Measurements from ENCODE around the gene SERPINE3.

Gene SERPINE3

DNA sequence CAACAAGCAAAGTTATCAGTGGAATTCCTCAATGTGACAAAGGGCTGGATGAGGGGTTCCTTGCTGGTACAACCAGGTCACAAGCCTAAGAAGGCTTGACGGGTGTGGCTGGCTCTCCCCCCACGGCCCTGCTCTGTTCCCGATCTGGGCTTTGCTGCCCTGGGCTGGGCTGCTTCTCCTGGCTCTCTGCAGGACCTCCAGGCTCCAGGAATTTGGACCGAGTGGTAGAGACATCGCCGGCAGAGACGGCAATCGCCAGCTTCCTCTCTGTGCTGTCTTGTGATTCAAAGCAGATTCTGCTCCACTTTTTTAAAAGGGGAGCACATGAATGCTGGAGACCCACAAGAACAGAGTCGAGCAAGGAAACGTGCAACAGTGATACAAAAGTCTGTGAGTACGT lies at the start of gene SERPINE3:
Gene SERPINE3 (plus strand): TSS at position 338 of the 400 bp plus-strand sequence. CDS start 1,401 bp downstream, outside the sequence.
- no peak for DNase-seq

DNA sequence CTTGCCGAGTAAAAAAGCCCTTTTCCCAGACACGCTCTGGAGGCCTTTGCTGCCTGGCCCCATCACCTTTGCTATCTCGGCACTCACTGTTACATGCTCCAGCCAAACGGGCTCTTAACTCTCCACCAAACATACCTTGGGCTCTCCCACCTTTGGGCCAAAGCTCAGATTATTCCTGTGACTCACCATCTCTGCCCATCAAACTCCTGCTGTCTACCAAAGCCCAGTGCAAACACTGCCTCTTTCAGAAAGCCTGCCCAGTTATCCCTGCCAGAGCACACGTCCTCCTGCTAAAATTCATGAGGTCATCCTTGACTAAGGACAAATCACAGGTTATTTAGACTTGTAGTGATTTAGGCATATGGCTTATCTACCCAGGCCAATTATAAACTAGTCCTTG lies 48.1 kb upstream of the SERPINE3 start:
- DNase-seq, result no peak

DNA sequence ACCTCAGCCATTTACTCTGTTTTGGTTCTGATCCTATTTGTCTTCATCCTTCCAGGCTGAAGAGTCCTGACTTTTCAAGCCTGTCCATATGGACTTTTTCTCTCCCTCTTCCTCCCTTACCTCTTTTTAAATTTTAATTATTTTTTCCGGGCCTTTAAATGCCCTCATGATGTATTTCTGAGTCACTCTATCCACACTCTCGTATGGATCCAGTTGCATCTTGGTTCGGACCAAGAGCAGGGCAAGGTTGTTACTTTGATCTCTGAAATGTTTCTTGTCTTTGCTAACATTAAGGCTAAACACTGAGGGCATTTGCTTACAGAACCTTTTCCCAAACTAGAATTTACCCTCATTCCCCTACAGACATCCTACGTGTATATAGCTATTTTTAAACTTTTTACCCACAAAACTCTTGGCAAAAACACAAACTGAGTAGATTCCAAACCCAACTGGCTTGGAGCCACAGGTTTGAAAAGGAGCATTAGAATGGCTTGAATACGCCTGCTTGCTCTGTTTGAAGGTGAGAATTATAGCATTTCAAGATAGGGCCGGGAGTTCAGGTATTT lies 47.4 kb upstream of the SERPINE3 start:
- DNase-seq, result no peak

DNA sequence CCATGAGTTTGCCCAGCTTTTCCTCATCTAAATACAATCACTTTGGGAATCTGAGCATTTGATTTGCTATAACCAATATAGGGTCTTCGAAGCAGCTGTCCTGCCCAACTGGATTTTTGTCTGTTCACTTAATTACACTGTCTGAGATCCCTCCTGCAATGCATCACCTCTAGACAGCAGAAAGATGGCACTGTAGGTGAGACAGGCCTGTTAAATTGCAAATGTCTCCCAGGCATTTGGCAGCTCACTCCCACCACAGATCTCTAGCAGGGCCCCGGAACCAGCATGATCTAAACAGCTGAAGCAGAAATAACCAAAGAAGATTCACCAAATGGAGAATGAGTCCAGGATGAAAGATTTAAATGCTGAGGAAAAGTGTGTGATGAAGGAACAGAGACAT lies 41.9 kb upstream of the SERPINE3 start:
- no peak for DNase-seq

DNA sequence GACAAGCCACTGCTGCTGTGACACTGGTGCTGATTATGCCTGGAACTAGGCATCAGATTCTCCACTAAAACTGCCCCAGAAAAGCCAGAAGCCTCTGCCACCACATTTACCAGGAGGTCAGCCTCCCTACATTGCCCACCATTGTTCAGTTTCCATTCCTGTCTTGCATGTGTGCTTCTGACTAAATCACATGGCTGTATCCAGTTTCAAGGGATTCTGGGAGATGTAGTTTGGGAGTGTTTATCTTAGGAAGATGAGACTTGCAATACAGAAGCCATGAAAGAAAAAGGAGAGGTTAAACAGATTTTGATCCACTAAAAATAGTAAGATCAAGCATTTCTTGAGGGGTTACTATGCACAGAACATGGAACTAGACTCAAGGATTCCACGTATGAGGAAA lies 40.7 kb upstream of the SERPINE3 start:
- DNase-seq, result no peak

DNA sequence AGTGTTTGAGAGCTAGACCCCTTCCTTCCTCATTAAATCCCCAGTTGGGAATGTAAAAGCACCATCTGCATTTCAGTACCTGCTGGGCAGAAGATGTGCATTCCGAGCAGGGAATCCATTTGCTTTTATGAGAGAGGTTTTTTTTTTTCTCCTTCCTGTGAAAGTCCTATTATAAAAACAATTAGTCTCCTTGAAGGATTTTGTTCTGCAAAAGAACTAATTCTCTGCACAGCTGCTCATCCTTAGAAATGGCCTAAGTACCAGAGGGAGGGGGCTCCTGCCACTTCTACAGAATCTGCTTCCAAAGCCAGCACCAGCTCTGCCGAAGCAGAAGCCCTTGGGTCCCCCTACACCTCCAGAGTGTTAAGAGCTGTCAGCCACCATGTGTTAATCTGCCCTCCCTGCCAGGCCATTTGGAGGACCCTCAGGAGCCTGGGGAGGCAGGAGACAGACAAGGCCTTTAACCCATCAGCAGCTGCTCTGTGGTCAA lies 36.4 kb upstream of the SERPINE3 start:
- no peak for DNase-seq

DNA sequence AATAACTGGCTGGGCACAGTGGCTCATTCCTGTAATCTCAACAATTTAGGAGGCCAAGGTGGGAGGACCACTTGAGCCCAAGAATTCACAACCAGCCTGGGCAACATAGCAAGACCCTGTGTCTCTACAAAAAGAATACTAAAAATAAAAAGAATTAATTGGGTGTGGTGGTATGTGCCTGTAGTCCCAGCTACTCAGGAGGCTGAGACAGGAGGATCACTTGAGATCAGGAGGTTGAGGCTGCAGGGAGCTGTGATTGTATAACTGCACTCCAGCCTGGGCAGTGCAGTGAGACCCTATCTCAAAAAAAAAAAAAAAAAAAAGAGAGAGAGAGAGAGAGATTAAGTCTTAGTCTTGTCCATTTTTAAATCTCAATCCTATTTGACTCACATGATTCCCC lies 35.6 kb upstream of the SERPINE3 start:
- DNase-seq, result no peak

DNA sequence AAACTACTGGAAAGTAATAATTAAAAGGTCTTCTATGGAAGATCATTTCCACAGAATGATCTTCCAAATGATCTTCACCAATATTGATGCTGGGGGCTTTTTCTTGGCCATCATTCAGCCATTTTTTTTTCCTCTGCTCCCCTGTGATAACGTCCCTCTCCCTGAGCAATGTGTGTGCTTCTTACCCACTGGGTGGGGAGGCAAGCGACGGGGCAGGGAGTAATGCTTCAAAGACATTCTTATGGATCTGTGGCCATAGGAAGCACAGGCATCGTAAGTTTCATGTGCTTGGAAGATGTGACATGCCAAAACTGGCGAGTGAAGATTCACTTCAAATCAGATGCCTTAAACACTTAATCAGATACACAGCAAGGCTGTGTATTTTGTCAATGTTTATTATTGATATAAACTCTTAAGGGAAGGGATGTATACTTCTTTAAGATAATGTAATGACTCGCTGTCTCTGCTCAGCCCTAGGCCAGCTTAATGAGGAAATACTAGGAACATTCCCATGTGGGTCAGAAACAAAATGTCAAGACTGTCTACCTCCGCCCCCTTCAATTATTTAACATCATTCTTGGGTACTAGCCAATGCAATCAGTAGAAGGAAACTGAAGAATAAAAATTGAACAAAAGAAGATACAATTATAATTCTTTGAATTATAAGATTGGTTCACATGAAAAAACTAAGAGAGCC lies 34.1 kb upstream of the SERPINE3 start:
- DNase-seq, result no peak

DNA sequence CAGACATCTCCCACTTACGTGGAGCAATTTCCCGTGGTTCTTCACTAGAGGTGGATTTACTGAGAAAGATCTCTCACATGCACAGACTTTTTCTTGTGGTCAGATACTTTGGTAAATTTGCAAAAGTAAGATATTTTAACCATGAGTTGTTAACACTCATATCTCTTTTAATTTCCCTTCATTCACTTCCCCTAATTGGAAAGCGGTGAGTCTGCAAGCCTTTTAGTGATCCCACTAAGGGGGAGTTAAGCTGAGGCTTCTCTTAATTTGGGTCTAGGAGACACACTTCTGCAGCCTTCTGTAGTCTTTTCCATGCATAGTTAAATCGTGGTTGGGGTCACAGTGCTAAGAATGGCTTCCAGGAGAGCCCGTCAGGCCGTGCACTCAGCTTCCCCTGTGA lies 30.7 kb upstream of the SERPINE3 start:
- DNase-seq, result no peak

DNA sequence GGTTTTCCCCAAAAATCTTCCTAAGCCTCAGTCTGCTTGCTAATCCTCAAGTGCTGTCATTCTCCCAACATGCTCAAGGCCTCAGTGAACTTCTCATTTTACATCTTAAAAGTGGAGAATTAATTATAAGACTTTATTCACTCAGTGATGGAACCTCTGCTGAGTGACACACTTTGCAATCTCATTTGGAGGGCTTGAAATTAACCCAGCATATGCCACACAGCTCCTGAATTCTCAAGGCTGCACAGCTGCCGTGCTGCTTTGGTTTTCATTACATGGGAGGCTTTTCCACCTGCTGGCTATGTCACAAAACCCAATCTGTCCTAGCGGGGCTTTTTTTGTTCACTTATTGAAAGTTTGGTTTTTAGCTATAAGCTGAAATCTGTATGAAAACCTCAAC lies 28.3 kb upstream of the SERPINE3 start:
- DNase-seq, result no peak

DNA sequence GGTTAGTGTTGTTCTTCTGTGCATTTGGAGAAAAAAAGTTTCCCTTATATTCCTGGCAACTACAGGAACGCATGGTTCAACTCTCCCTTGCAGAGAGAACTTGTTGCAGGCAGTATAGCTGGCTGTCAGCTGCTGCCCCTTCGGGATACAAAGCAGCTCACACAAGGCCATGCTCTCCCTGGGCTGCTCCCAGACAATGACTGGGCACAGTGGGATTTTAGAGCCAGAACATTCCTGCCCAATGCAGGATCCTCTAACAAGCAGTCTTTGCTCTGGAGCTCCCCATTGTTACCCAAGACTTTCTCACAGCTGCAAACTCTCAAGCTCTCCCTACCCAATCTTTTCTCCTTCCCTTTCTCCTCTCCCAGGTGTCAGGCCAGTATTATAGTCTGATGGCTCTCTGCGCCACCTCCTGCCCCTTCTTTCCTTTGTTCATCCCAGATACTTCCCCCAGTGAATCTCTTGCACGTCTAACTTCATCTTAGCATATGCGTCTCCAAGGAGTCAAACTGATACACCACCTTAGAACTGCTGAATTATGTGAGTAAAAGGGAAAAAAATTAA lies 27.5 kb upstream of the SERPINE3 start:
- no peak for DNase-seq

DNA sequence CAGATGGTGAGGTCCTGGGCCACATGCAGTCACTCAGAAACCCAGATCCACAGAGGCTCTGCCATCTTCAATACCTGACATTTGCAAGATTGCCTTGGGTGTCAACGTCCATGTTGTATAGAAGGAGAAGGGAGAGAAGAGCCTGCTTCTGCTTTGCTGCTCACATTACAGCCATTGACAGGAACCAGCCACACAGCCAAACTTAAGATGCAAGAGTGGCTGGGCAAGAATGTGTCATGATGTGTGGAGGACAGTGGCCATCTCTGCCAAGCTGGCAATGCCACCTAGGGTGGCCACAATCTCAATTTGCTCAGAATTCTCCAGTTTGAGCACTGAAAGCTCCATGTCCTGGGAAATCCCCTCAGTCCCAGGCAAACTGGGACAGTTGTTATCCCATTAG lies 25.9 kb upstream of the SERPINE3 start:
- DNase-seq, result no peak

DNA sequence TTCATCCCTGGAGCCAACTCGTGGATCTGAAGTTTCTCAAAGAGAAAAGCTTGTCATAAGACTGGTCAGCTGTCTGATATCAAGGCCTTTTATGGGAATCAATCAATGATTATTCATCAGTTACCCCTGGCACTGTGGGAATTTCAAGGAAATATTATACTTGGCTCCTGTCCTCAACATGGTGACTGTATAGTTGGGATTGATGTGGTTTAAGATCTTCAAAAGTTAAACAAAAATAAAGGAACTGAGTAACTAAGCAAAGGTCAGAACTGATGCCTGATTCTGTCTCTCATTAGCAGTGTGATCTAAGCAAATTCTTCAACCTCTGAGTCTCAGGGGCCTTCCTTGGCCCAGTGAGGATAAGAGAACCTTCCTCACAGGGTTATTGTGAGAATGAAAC lies 22.2 kb upstream of the SERPINE3 start:
- no peak for DNase-seq

DNA sequence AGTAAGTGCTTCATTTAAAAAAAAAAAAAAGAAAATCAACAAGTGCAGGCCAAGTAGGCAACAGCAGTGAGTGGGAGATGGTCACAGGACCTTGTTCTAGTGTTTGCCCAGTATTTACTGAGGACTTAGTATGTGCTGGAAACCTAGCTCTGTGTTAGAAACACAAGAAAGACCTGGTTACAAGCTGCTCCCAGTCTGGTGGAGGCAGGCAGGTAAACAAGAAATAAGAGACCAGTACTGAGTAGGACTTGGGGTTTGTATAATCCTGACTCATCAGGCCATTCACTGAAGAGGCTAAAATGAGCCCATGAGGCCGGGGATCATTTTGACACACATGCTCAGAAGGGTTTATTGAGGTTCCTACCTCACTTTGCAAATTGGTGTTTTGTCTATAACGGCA lies 21.5 kb upstream of the SERPINE3 start:
- DNase-seq, result no peak

DNA sequence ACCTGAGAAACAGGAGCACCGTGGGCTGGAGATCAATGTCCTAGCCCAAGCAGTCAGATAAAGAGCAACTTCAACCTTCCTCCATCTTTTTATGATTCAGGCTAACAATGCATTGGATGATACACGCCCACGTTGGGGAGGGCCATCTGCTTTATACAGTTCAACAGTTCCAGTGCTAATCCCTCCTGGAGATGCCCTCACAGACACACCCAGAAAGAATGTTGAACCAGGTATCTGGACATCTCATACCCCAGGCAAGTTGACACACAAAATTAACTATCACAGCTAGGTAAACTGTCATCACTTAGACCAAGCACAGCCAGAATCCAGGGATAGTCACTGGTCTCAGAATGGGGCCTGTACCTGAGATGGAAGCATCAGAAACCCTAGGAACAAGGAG lies 20.6 kb upstream of the SERPINE3 start:
- no peak for DNase-seq

DNA sequence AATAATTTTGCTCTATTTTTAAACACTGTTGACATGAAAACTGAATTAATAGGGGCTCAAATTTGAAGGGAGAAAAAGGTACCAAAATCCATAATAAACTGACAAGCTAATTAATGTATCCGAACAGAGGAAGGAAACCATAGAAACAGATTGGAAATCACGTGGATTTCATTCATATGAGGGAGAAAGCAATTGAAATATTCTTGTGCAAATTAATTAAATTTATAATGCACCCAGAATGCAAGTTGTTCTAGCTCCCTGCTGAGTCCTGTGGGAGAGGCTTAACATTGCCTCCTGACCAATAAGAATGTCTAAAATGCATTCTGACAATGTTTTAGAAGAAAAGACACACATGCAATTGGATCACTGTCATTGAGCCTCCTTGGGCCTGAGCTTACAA lies 17.7 kb upstream of the SERPINE3 start:
- no peak for DNase-seq

DNA sequence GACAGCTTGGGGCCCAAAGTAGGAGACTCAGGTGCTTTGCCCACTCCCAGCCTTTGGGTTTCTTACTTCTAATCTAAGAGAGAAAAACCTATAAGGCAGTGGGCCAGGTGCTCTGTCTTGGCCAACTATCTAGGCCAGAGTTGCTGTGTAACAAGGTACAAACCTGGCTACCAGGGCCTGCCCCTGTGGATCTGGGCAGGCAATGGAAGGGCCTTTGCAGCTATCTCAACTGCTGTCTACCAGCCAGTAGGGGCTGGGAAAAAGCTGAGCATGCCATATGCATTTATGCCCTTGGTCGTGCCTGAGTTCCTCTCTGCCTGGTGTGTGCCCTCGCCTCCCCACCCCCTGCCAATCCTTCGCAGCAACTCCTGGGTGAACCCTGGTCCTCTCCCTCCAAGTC lies 16.7 kb upstream of the SERPINE3 start:
- no peak for DNase-seq

DNA sequence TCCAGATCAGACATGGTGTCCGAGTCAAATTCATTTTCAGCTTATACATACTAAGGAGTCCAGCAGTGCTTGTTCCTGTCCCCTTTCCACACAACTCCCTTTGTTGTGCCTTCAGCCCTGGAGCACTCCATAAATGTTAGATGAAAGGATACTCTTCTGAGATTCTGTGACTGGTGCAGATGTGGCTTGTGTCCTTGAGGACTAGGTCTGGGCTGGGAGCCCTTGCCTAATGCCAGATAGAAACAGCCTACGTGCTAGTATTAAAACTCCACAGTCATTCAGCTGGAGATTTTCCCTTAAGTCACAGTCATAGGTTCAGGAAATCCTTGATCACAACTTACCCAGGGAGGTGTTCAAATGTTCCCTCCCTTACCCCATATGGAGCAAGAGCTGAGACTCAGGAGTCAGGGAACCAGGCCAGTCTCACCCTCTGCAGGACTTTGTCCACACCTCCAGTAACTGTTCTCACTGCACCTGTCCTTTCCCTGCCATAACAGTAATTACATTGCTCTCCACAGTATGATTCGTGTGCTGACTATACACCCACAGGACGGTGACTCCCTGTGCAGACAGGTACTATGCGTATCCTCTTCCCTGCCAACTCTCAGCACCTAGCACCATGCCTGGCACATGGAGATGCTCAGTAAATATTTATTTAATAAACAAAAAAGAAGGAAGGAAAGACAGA lies 15.5 kb upstream of the SERPINE3 start:
- DNase-seq, result no peak

DNA sequence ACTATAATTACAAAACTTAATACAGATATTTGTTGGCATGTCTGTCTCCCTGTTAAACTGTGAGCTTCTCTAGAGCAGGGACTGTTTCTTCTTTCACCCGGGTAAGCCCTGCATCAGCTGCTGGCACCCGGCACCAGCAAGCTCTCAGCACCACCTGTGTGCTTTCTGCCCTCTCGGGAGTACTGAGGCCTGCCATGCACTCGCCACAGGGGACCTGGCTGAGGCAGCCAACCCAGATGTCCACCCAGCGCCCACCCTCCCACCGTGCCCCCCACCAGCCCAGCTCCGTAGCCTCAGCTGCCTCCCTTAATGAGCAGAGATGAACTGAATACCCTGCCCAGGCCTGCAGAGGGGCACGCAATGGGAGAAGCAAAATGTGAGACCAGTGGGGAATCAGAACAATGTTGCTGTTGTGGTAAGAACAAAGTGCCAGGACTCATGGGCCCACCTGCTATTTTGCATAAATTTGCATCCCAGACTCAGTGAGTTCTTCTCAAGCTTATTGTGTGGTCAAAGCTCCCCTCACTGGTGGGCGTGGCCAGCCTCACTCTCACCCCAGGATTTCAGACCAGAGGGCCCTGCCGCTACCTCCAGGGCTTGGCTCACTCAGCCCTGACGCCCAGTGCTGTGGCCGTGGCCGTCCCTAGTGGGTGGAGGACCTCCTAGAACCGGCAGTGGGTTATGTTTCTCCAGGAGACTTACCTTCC lies 14.6 kb upstream of the SERPINE3 start:
- no peak for DNase-seq

DNA sequence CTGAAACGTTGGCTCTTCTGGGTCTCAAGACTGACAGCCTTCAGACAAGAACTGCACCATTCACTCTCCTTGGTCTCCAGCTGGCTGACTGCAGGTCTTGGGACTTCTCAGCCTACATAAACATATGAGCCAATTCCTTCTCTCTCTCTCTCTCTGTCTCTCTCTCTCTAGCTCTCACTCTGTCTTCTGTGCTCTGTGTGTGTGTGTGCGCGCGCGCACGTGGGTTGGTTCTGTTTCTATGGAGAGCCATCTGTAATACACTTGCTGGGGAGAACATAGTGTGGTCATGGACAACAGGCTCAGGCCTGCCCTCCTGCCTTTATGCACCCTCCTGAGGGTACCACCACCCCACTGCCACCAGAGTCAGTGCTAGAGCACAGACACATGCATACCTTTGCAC lies 13.7 kb upstream of the SERPINE3 start:
- DNase-seq, result no peak

DNA sequence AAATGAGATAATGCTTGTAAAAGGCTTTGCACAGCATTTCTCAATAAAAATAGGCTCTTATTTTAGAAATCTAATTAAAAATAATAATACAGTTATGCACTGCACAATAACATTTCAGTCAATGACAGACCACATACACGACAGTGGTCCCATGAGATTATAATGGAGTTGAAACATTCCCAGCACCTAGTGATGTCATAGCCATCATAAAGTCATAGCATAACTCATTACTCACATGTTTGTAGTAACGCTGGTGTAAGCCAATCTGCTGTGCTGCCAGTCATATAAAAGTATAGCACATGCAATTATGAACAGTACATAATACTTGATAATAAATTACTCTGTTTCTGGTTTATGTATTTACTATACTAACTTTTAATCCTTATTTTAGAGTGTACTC lies 12.7 kb upstream of the SERPINE3 start:
- no peak for DNase-seq

DNA sequence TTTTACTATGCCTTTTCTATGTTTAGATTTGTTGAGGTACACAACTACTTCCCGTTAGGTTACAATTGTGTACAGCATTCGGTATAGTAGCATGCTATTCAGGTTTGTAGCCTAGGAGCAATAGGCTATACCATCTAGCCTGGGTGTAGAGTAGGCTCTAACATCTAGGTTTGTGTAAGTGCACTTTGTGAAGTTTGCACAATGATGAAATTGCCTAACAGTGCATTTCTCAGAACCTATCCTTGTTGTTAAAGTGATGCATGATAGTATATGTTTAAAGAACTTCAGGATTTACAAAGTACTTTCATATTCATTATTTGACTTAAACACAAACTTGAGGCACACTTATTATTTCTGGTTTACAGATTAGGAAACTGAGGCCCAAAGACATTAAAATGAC lies 11.5 kb upstream of the SERPINE3 start:
- no peak for DNase-seq

DNA sequence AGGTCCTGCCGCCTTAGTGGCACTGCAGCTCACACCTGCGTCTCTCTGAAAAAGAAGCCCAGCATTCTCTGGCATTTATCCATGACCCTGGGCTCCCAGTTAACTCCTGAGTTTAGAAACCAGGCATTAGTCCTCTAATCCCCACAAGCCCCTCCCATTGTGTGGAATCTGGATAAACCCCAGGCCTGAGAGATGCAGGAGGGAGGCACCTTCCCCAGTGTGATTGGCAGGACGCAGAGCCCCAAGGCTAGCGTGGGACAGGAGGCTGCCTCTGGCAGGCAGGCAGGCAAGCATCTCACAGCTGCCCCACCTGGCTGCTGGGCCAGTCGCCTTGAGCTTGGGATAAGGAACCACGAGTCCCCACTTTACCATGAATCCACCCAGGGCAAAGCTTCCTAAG lies 11.0 kb upstream of the SERPINE3 start:
- DNase-seq, result no peak
